HepG2 (cell line): Measurements from ENCODE around the gene RTN1. TPM values are rescaled to one million over a fixed set of nuclear protein-coding genes. Genes with fewer than 3 reads are reported as not detected.

Experiments
- ATAC-seq: fragments of 200-7000 bp; cut with Tn5 transposase; 3 replicates; pipeline ENCODE4 v1.9.1; 2020; ENCODE audit warnings: mild to moderate bottlenecking, moderate library complexity
- BruUV-seq: library from RNA; stranded (reverse); fragments of 400-500 nt; replicated peaks from 2 replicates; lab custom pipeline; 2021; lab: Mats Ljungman, UMichigan
- CTCF ChIA-PET: fragments of 300-600 bp; formaldehyde crosslinking; extraction: SDS; loops from one replicate; lab custom pipeline; 2021; ENCODE audit warnings: low total read pairs, inconsistent platforms, low intra/inter-chr PET ratio; lab: Yijun Ruan, JAX
- POLR2A ChIA-PET: fragments of 350-600 bp; sonication (Branson Sonifier 250); formaldehyde crosslinking; loops from one replicate; lab custom pipeline; 2020; ENCODE audit warnings: antibody characterized with exemption, inconsistent platforms; lab: Yijun Ruan, JAX
- DNase-seq: peaks from one replicate; pipeline ENCODE4 v3.0.0-alpha.2; 2015; ENCODE audit warnings: low spot score
- FAIRE-seq: peaks from 3 replicates; lab custom pipeline; 2011; peaks lifted over from hg19 to GRCh38; lab: Jason Lieb, UNC
- H2AFZ ChIP-seq: one replicate; pipeline ENCODE4 v1.6.1; 2011; ENCODE audit warnings: low read length, inconsistent platforms
- H3K27ac ChIP-seq: fragments of 300-600 bp; 3 replicates; pipeline ENCODE4 v1.8.0; 2011; ENCODE audit warnings: mixed run types, mild to moderate bottlenecking, mixed read lengths, low read length, inconsistent platforms; ENCODE audit not compliant: insufficient read depth; ENCODE audit errors: extremely low read length
- H3K27me3 ChIP-seq, 2 experiments: fragments of 200-600 bp in 1 of 2; 2 replicates in 1 of 2; 3 replicates in 1 of 2; pipeline versions ENCODE4 v1.6.0 to v1.8.0; 2011; ENCODE audit warnings: low read length in 2 of 2, mild to moderate bottlenecking in 2 of 2, moderate library complexity in 2 of 2, inconsistent platforms in 1 of 2; ENCODE audit not compliant: insufficient read depth in 2 of 2, control insufficient read depth in 1 of 2
- H3K36me3 ChIP-seq, 2 experiments: fragments of 200-600 bp in 1 of 2; replicated peaks in 1 of 2; 2 replicates in 1 of 2; 3 replicates in 1 of 2; pipeline versions ENCODE4 v1.5.1 to v1.8.0; 2011; ENCODE audit warnings: low read length in 2 of 2, inconsistent platforms in 1 of 2; ENCODE audit not compliant: insufficient read depth in 2 of 2, control insufficient read depth in 1 of 2
- H3K4me1 ChIP-seq: 2 replicates; pipeline ENCODE4 v1.5.1; 2012; ENCODE audit warnings: low read length, inconsistent platforms; ENCODE audit not compliant: insufficient read depth
- H3K4me2 ChIP-seq: 2 replicates; pipeline ENCODE4 v1.6.0; 2011; ENCODE audit warnings: low read depth, low read length, inconsistent platforms
- H3K4me3 ChIP-seq, 3 experiments: fragments of 200-600 bp in 1 of 3; sonication (generic), shearing (Covaris generic) in 1 of 3; replicated peaks in 1 of 3; 2 replicates each; pipeline ENCODE4 v1.5.1; 2011 to 2016; ENCODE audit warnings: low read length in 3 of 3, inconsistent platforms in 2 of 3, low read depth in 2 of 3, mild to moderate bottlenecking in 2 of 3, control low read depth in 1 of 3, mixed read lengths in 1 of 3; ENCODE audit not compliant: insufficient read depth in 1 of 3
- H3K79me2 ChIP-seq: one replicate; pipeline ENCODE4 v1.6.1; 2011; ENCODE audit warnings: low read length, inconsistent platforms; ENCODE audit not compliant: insufficient read depth
- H3K9ac ChIP-seq: 2 replicates; pipeline ENCODE4 v1.6.0; 2011; ENCODE audit warnings: mild to moderate bottlenecking, low read depth, low read length, inconsistent platforms; ENCODE audit not compliant: insufficient read depth
- H3K9me3 ChIP-seq: 2 replicates; pipeline ENCODE4 v1.5.1; 2012; ENCODE audit warnings: mild to moderate bottlenecking, low read length
- H4K20me1 ChIP-seq: 2 replicates; pipeline ENCODE4 v1.6.0; 2011; ENCODE audit warnings: inconsistent platforms, mild to moderate bottlenecking, low read length, moderate library complexity; ENCODE audit not compliant: insufficient read depth
- KDM3A ChIP-seq: IDR thresholded peaks from 2 replicates; pipeline ENCODE4 v1.6.1; 2018; ENCODE audit warnings: low read depth, missing compliant biosample characterization
- ZBTB7B ChIP-seq: sonication (generic); formaldehyde crosslinking; IDR thresholded peaks from 2 replicates; pipeline ENCODE4 v1.4.0; 2020; ENCODE audit warnings: missing genetic modification reagents
- ZMYM3 ChIP-seq: sonication (generic); formaldehyde crosslinking; IDR thresholded peaks from 2 replicates; pipeline ENCODE4 v1.5.1; 2020; ENCODE audit warnings: mild to moderate bottlenecking, missing genetic modification reagents
- ZNF180 ChIP-seq: sonication (generic); formaldehyde crosslinking; IDR thresholded peaks from 2 replicates; pipeline ENCODE4 v1.4.0; 2020; ENCODE audit warnings: low read depth, missing genetic modification reagents, borderline replicate concordance
- ZNF598 ChIP-seq: sonication (generic); formaldehyde crosslinking; IDR thresholded peaks from 2 replicates; pipeline ENCODE4 v1.5.1; 2020; ENCODE audit warnings: mild to moderate bottlenecking, missing genetic modification reagents, borderline replicate concordance
- ZNF776 ChIP-seq: sonication (generic); formaldehyde crosslinking; IDR thresholded peaks from 2 replicates; pipeline ENCODE4 v1.4.0; 2020; ENCODE audit warnings: mild to moderate bottlenecking, missing genetic modification reagents
- WGBS: methylation state at CpG from one replicate; pipeline ENCODE4 v1.1.6; 2017; ENCODE audit warnings: low lambda C conversion rate; 5-methylcytosine and 5-hydroxymethylcytosine counted together
- in situ Hi-C: cut with HindIII; loops from 2 replicates; pipeline ENCODE4 v1.10.0; 2017; ENCODE audit warnings: low pct_unique_long_range_greater_than_20kb; ENCODE audit not compliant: extremely low pct_ligation_motif_present
- intact Hi-C: fragments of 100-400 bp; cut with micrococcal nuclease; formaldehyde crosslinking; loops from one replicate; pipeline ENCODE4 v1.10.0; 2022; ENCODE audit not compliant: unreplicated experiment
- polyA plus RNA-seq, 8 experiments: library from polyadenylated mRNA; depleted of rRNA in 3 of 8; stranded (reverse) in 7 of 8; unstranded in 1 of 8; fragments of >200 nt; fragmentation: Illumina TruSeq in 4 of 8; extraction: Trizol in 4 of 8; gene quantifications; 2 replicates each; pipeline versions ENCODE4 v1.2.1 to v1.2.3, GENCODE V29; 2011 to 2016; ENCODE audit warnings: low read depth in 4 of 8, missing spikeins in 1 of 8, mixed read lengths in 1 of 8; ENCODE audit not compliant: insufficient read depth in 1 of 8
- total RNA-seq, 5 experiments: library from RNA; depleted of rRNA; stranded (reverse); fragments of >200 nt; fragmentation: Illumina TruSeq; extraction: Trizol; gene quantifications; 2 replicates each; pipeline ENCODE4 v1.2.3, GENCODE V29; 2016; ENCODE audit warnings: low read depth in 1 of 5
- TF ChIP-seq, protein P1 (sequence below): sonication (generic); formaldehyde crosslinking; IDR thresholded peaks from 2 replicates; pipeline ENCODE4 v1.8.0; 2022; ENCODE audit warnings: mild to moderate bottlenecking, missing genetic modification reagents, borderline replicate concordance
- TF ChIP-seq, protein P2 (sequence below): sonication (generic); formaldehyde crosslinking; IDR thresholded peaks from 2 replicates; pipeline ENCODE4 v1.5.1; 2020; ENCODE audit warnings: mild to moderate bottlenecking, missing genetic modification reagents, borderline replicate concordance
- TF ChIP-seq, protein P3 (sequence below): sonication (generic); formaldehyde crosslinking; IDR thresholded peaks from 2 replicates; pipeline ENCODE4 v1.5.0; 2020; ENCODE audit warnings: mild to moderate bottlenecking, missing genetic modification reagents

The RTN1 gene
- total and polyA plus RNA-seq, 2 of the 13 experiments (the other 11 are each of a cell fraction or from before 2014, with no cell fraction given) = 0.04 to 0.18 TPM

DNA sequence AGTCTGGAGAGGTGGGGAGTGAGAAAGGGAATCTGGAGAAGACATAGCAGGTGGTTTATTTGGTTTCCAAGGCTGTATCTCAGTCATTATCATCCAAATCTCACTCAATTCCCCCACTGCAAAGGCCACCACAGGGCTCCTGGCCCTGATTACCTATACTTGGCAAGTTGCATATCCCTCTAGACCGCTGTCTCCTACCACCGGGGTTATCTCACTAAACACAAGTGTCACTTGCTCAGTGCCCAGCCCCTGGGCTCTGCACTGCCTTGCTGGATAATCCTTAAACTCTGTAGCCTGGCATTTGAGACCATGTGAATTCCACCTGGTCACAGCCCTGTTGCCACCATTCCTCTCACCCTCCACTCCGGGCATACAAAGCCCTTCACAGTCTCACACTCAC, 119.0 kb downstream of the RTN1 start:
- no peak overlapping the region for H3K27ac ChIP-seq
- intact Hi-C loops = no loop called here
- in situ Hi-C loops = no loop called here
- no peaks in the 10 kb centered on the region for H4K20me1 ChIP-seq
- H3K79me2 ChIP-seq = no peaks in the 10 kb centered on the region
- no peak overlapping the region for H3K4me3 ChIP-seq
- H3K4me1 ChIP-seq = no peaks in the 10 kb centered on the region
- ChIA-PET CTCF (no interaction called here), POLR2A (no interaction called here)
- H3K27me3 ChIP-seq = no peaks in the 10 kb centered on the region
- no peaks in the 10 kb centered on the region for H3K9me3 ChIP-seq
- H2AFZ ChIP-seq = no peak overlapping the region
- no peak overlapping the region for H3K9ac ChIP-seq
- DNase-seq = no peak
- H3K36me3 ChIP-seq = no peaks in the 10 kb centered on the region
- ATAC-seq = no peak
- H3K4me2 ChIP-seq = no peak overlapping the region
- no peak for FAIRE-seq
- no peak for TF ChIP-seq KDM3A (CRISPR knock-in tag)
- TF ChIP-seq ZNF180 (CRISPR knock-in tag) = no peak
- TF ChIP-seq ZBTB7B (CRISPR knock-in tag) = no peak
- no peak for TF ChIP-seq ZNF776 (CRISPR knock-in tag)
- TF ChIP-seq, all 625 proteins: peak for 0
- no TSS peak for BruUV-seq
- WGBS = 28% methylated on average over 3 of the region's 3 CpGs

DNA sequence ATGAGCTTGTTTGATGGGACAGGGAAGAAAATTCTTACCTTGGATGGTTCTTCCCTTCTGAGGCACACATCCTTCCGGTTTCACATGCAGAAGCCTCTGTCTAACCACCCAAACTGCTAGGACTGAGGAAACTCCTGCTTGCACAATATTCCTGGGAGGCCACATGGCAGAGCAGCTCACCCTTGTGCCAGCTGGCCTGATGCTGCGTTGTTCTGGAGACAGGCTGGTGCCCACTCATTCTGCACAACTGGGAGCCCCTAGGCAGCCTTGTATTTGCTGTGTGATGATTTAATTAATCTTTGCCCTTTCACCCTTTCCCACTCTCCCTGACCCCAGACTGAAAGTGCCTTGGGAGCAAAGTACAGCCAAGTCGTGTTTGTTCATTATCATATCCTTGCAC, 130.8 kb downstream of the RTN1 start:
- no peaks in the 10 kb centered on the region for H3K36me3 ChIP-seq
- no TSS peak for BruUV-seq
- no peaks in the 10 kb centered on the region for H3K27me3 ChIP-seq
- ChIA-PET CTCF (no interaction called here), POLR2A (no interaction called here)
- H3K9me3 ChIP-seq = no peaks in the 10 kb centered on the region
- no peak overlapping the region for H2AFZ ChIP-seq
- DNase-seq (no peak), FAIRE-seq (no peak), ATAC-seq (no peak)
- H3K4me2 ChIP-seq = no peak overlapping the region
- no peak overlapping the region for H3K4me3 ChIP-seq
- 46% methylated on average over 2 of the region's 3 CpGs for WGBS
- intact Hi-C loops (no loop called here), in situ Hi-C loops (no loop called here)
- no peak overlapping the region for H3K9ac ChIP-seq
- H3K27ac ChIP-seq = no peak overlapping the region
- H3K4me1 ChIP-seq = no peaks in the 10 kb centered on the region
- H3K79me2 ChIP-seq = no peaks in the 10 kb centered on the region
- no peaks in the 10 kb centered on the region for H4K20me1 ChIP-seq
- TF ChIP-seq, protein P1, sequence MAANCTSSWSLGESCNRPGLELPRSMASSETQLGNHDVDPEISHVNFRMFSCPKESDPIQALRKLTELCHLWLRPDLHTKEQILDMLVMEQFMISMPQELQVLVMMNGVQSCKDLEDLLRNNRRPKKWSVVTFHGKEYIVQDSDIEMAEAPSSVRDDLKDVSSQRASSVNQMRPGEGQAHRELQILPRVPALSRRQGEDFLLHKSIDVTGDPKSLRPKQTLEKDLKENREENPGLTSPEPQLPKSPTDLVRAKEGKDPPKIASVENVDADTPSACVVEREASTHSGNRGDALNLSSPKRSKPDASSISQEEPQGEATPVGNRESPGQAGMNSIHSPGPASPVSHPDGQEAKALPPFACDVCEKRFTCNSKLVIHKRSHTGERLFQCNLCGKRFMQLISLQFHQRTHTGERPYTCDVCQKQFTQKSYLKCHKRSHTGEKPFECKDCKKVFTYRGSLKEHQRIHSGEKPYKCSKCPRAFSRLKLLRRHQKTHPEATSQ (CRISPR knock-in tag) = no peak
- TF ChIP-seq ZNF598 (CRISPR knock-in tag) (no peak), ZMYM3 (CRISPR knock-in tag) (no peak)
- TF ChIP-seq, protein P2, sequence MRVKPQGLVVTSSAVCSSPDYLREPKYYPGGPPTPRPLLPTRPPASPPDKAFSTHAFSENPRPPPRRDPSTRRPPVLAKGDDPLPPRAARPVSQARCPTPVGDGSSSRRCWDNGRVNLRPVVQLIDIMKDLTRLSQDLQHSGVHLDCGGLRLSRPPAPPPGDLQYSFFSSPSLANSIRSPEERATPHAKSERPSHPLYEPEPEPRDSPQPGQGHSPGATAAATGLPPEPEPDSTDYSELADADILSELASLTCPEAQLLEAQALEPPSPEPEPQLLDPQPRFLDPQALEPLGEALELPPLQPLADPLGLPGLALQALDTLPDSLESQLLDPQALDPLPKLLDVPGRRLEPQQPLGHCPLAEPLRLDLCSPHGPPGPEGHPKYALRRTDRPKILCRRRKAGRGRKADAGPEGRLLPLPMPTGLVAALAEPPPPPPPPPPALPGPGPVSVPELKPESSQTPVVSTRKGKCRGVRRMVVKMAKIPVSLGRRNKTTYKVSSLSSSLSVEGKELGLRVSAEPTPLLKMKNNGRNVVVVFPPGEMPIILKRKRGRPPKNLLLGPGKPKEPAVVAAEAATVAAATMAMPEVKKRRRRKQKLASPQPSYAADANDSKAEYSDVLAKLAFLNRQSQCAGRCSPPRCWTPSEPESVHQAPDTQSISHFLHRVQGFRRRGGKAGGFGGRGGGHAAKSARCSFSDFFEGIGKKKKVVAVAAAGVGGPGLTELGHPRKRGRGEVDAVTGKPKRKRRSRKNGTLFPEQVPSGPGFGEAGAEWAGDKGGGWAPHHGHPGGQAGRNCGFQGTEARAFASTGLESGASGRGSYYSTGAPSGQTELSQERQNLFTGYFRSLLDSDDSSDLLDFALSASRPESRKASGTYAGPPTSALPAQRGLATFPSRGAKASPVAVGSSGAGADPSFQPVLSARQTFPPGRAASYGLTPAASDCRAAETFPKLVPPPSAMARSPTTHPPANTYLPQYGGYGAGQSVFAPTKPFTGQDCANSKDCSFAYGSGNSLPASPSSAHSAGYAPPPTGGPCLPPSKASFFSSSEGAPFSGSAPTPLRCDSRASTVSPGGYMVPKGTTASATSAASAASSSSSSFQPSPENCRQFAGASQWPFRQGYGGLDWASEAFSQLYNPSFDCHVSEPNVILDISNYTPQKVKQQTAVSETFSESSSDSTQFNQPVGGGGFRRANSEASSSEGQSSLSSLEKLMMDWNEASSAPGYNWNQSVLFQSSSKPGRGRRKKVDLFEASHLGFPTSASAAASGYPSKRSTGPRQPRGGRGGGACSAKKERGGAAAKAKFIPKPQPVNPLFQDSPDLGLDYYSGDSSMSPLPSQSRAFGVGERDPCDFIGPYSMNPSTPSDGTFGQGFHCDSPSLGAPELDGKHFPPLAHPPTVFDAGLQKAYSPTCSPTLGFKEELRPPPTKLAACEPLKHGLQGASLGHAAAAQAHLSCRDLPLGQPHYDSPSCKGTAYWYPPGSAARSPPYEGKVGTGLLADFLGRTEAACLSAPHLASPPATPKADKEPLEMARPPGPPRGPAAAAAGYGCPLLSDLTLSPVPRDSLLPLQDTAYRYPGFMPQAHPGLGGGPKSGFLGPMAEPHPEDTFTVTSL (CRISPR knock-in tag) = no peak
- TF ChIP-seq, protein P3, sequence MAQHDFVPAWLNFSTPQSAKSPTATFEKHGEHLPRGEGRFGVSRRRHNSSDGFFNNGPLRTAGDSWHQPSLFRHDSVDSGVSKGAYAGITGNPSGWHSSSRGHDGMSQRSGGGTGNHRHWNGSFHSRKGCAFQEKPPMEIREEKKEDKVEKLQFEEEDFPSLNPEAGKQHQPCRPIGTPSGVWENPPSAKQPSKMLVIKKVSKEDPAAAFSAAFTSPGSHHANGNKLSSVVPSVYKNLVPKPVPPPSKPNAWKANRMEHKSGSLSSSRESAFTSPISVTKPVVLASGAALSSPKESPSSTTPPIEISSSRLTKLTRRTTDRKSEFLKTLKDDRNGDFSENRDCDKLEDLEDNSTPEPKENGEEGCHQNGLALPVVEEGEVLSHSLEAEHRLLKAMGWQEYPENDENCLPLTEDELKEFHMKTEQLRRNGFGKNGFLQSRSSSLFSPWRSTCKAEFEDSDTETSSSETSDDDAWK (CRISPR knock-in tag) = no peak
